GM12878 (cell line): ENCODE results near the gene PRRG1. TPM values are rescaled to one million over a fixed set of nuclear protein-coding genes. Genes with fewer than 3 reads are reported as not detected.

Experiments used
- ATAC-seq: fragments of 200-7000 bp; cut with Tn5 transposase; 3 replicates; pipeline ENCODE4 v1.9.1; 2020; ENCODE audit warnings: mild to moderate bottlenecking, moderate library complexity
- BruUV-seq: library from RNA; stranded (reverse); fragments of 400-500 nt; replicated peaks from 2 replicates; lab custom pipeline; 2021; lab: Mats Ljungman, UMichigan
- CTCF ChIA-PET: fragments of 300-600 bp; sonication (Branson Sonifier 250); formaldehyde crosslinking; extraction: SDS; loops from one replicate; lab custom pipeline; 2021; ENCODE audit warnings: inconsistent platforms; lab: Yijun Ruan, JAX
- POLR2A ChIA-PET: fragments of 350-600 bp; formaldehyde crosslinking; extraction: SDS; loops from one replicate; lab custom pipeline; 2021; ENCODE audit warnings: inconsistent platforms; lab: Charles Lee
- RAD21 ChIA-PET: fragments of 300-600 bp; sonication (Branson Sonifier 250); formaldehyde crosslinking; loops from one replicate; lab custom pipeline; 2023; ENCODE audit warnings: antibody characterized with exemption; ENCODE audit not compliant: unreplicated experiment; lab: Charles Lee
- SMC1A ChIA-PET: fragments of 300-600 bp; sonication (Branson Sonifier 250); formaldehyde crosslinking; loops from one replicate; lab custom pipeline; 2023; ENCODE audit not compliant: unreplicated experiment, uncharacterized antibody; lab: Charles Lee
- DNase-seq: peaks from one replicate; pipeline ENCODE4 v3.0.0-alpha.2; 2011; ENCODE audit warnings: low read depth, low spot score
- FAIRE-seq: peaks from 3 replicates; lab custom pipeline; 2011; peaks lifted over from hg19 to GRCh38; lab: Jason Lieb, UNC
- H2AFZ ChIP-seq: 2 replicates; pipeline ENCODE4 v1.6.0; 2011; ENCODE audit warnings: low read depth, low read length, control low read depth; ENCODE audit not compliant: control insufficient read depth
- H3K27ac ChIP-seq: 2 replicates; pipeline ENCODE4 v1.5.1; 2011; ENCODE audit warnings: control low read depth; ENCODE audit not compliant: control insufficient read depth, insufficient read depth
- H3K27me3 ChIP-seq, 2 experiments: replicated peaks in 1 of 2; 2 replicates each; pipeline versions ENCODE4 v1.6.0 to v1.6.1; 2011; ENCODE audit warnings: low read length in 1 of 2; ENCODE audit not compliant: control insufficient read depth in 2 of 2, insufficient read depth in 2 of 2
- H3K36me3 ChIP-seq, 2 experiments: 2 replicates each; pipeline ENCODE4 v1.5.1; 2011; ENCODE audit warnings: low read length in 1 of 2; ENCODE audit not compliant: control insufficient read depth in 2 of 2, insufficient read depth in 2 of 2
- H3K4me1 ChIP-seq: 2 replicates; pipeline ENCODE4 v1.6.1; 2011; ENCODE audit warnings: mild to moderate bottlenecking, low read length, moderate library complexity, mixed read lengths; ENCODE audit not compliant: control insufficient read depth, insufficient read depth
- H3K4me2 ChIP-seq: 2 replicates; pipeline ENCODE4 v1.6.0; 2011; ENCODE audit warnings: control low read depth; ENCODE audit not compliant: control insufficient read depth, insufficient read depth
- H3K4me3 ChIP-seq: fragments of 200-600 bp; sonication (generic); 2 replicates; pipeline ENCODE4 v1.5.1; 2016
- H3K79me2 ChIP-seq: 2 replicates; pipeline ENCODE4 v1.6.0; 2011; ENCODE audit warnings: low read length; ENCODE audit not compliant: control insufficient read depth, insufficient read depth
- H3K9ac ChIP-seq: 2 replicates; pipeline ENCODE4 v1.8.0; 2011; ENCODE audit warnings: low read length, control low read depth, mixed read lengths; ENCODE audit not compliant: control insufficient read depth, insufficient read depth
- H3K9me3 ChIP-seq: replicated peaks from 3 replicates; pipeline ENCODE4 v1.5.1; 2011; ENCODE audit warnings: mild to moderate bottlenecking, low read length; ENCODE audit not compliant: control insufficient read depth, insufficient read depth
- H4K20me1 ChIP-seq: 2 replicates; pipeline ENCODE4 v1.6.0; 2011; ENCODE audit not compliant: control insufficient read depth, insufficient read depth
- EP300 ChIP-seq, 2 experiments: fragments of 150-350 bp in 1 of 2; IDR thresholded peaks; 2 replicates each; pipeline ENCODE4 v1.6.1; 2011 to 2012; ENCODE audit warnings: low read depth in 2 of 2, low read length in 2 of 2, borderline replicate concordance in 1 of 2, improper control_type of control experiment in 1 of 2, inconsistent platforms in 1 of 2; ENCODE audit not compliant: control insufficient read depth in 1 of 2
- POU2F2 ChIP-seq: IDR thresholded peaks from 3 replicates; pipeline ENCODE4 v1.6.1; 2011; ENCODE audit warnings: low read depth, mild to moderate bottlenecking, low read length, borderline replicate concordance
- SMARCA5 ChIP-seq: fragments of 450-650 bp; IDR thresholded peaks from 2 replicates; pipeline ENCODE4 v1.6.1; 2017; ENCODE audit warnings: mild to moderate bottlenecking
- STAT1 ChIP-seq: fragments of 450-650 bp; conservative IDR thresholded peaks from 2 replicates; pipeline ENCODE4 v1.6.1; 2014; ENCODE audit warnings: antibody characterized with exemption, mild to moderate bottlenecking
- TCF7 ChIP-seq: IDR thresholded peaks from 2 replicates; pipeline ENCODE4 v1.6.1; 2014; ENCODE audit warnings: antibody characterized with exemption, borderline replicate concordance
- WGBS: methylation state at CpG from one replicate; pipeline ENCODE4 v1.1.6; 2016; ENCODE audit warnings: low lambda C conversion rate; ENCODE audit not compliant: insufficient replicate concordance, insufficient coverage; ENCODE audit errors: missing lambda C conversion rate; 5-methylcytosine and 5-hydroxymethylcytosine counted together
- in situ Hi-C: fragments of 300-500 bp; cut with MboI; formaldehyde crosslinking; loops from 9 replicates; pipeline ENCODE4 v1.14.3; 2018; ENCODE audit warnings: mixed read lengths
- intact Hi-C: fragments of 100-400 bp; cut with micrococcal nuclease; formaldehyde crosslinking; loops from one replicate; pipeline ENCODE4 v1.14.2; 2022; ENCODE audit not compliant: unreplicated experiment
- polyA plus RNA-seq, 11 experiments: library from polyadenylated mRNA; depleted of rRNA in 4 of 11; unstranded in 6 of 11; stranded (reverse) in 5 of 11; fragments of >200 nt; fragmentation: Nextera tagmentation in 4 of 11; fragmentation: Illumina TruSeq in 1 of 11; extraction: Ambion mirVana in 4 of 11; extraction: Trizol in 1 of 11; gene quantifications; 1 replicate in 1 of 11; 2 replicates in 10 of 11; pipeline versions ENCODE4 v1.2.1 to v1.2.3, GENCODE V29; 2011 to 2016; ENCODE audit warnings: inconsistent platforms in 2 of 11, missing spikeins in 2 of 11, low read depth in 1 of 11
- total RNA-seq, 4 experiments: library from RNA; depleted of rRNA in 3 of 4; stranded (reverse); fragments of >200 nt in 3 of 4; fragmentation: Illumina TruSeq in 1 of 4; extraction: Trizol in 1 of 4; gene quantifications; 2 replicates each; pipeline versions ENCODE4 v1.2.1 to v1.2.3, GENCODE V29; 2013 to 2021
- TF ChIP-seq, protein P1 (sequence below): IDR thresholded peaks from 2 replicates; pipeline ENCODE4 v1.6.1; 2011; ENCODE audit warnings: low read depth, low read length, improper control_type of control experiment, borderline replicate concordance
- TF ChIP-seq, protein P2 (sequence below): fragments of 450-650 bp; IDR thresholded peaks from 2 replicates; pipeline ENCODE4 v1.6.1; 2017; ENCODE audit warnings: mild to moderate bottlenecking, moderate library complexity
- TF ChIP-seq, protein P3 (sequence below): fragments of 450-650 bp; formaldehyde crosslinking; IDR thresholded peaks from 2 replicates; pipeline ENCODE4 v1.4.0; 2022; ENCODE audit warnings: mild to moderate bottlenecking, moderate library complexity

Gene PRRG1
- total and polyA plus RNA-seq, 10 of the 15 experiments (the other 5 are each of a cell fraction or from before 2014, with no cell fraction given): not detected

DNA sequence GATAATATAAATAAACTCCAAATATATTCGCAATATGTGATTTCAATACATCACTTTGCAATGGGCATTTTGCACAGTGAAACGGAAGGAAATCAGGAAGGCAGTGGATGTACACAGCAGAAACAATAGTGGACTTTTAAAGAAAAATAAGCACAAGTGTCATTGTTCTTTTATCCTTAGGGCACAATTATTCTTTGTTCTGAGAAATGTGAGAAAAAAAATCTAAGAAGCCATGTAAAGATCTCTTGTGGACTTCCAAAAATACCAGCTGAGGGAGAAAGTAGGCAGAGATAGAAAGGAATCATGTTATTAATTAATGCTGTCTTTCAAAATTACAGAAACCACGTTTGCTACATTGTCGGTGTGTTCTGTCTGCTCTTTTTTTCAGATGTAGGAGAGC, 17.6 kb upstream of the PRRG1 start:
- Histone ChIP-seq H2AFZ (no peak overlapping the region), H4K20me1 (no peaks in the 10 kb centered on the region), H3K36me3 (no peaks in the 10 kb centered on the region), H3K27me3 (no peaks in the 10 kb centered on the region), H3K9ac (no peak overlapping the region), H3K4me3 (no peak overlapping the region), H3K79me2 (no peaks in the 10 kb centered on the region), H3K4me2 (no peak overlapping the region), H3K9me3 (no peaks in the 10 kb centered on the region), H3K27ac (no peak overlapping the region), H3K4me1 (no peaks in the 10 kb centered on the region)
- POLR2A ChIA-PET: no interaction called here
- ATAC-seq (no peak), DNase-seq (no peak), FAIRE-seq (no peak)
- TF ChIP-seq SMARCA5 (no peak), EP300 (IDR thresholded peaks at IDR 0.05; ENCODE audit: borderline replicate concordance in 1 of 2, control insufficient read depth in 1 of 2, low read depth in 2 of 2, low read length in 2 of 2) (no peak), POU2F2 (no peak), TCF7 (no peak), STAT1 (no peak)
- TF ChIP-seq, protein P1, sequence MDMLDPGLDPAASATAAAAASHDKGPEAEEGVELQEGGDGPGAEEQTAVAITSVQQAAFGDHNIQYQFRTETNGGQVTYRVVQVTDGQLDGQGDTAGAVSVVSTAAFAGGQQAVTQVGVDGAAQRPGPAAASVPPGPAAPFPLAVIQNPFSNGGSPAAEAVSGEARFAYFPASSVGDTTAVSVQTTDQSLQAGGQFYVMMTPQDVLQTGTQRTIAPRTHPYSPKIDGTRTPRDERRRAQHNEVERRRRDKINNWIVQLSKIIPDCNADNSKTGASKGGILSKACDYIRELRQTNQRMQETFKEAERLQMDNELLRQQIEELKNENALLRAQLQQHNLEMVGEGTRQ: no peak
- TF ChIP-seq, protein P2, sequence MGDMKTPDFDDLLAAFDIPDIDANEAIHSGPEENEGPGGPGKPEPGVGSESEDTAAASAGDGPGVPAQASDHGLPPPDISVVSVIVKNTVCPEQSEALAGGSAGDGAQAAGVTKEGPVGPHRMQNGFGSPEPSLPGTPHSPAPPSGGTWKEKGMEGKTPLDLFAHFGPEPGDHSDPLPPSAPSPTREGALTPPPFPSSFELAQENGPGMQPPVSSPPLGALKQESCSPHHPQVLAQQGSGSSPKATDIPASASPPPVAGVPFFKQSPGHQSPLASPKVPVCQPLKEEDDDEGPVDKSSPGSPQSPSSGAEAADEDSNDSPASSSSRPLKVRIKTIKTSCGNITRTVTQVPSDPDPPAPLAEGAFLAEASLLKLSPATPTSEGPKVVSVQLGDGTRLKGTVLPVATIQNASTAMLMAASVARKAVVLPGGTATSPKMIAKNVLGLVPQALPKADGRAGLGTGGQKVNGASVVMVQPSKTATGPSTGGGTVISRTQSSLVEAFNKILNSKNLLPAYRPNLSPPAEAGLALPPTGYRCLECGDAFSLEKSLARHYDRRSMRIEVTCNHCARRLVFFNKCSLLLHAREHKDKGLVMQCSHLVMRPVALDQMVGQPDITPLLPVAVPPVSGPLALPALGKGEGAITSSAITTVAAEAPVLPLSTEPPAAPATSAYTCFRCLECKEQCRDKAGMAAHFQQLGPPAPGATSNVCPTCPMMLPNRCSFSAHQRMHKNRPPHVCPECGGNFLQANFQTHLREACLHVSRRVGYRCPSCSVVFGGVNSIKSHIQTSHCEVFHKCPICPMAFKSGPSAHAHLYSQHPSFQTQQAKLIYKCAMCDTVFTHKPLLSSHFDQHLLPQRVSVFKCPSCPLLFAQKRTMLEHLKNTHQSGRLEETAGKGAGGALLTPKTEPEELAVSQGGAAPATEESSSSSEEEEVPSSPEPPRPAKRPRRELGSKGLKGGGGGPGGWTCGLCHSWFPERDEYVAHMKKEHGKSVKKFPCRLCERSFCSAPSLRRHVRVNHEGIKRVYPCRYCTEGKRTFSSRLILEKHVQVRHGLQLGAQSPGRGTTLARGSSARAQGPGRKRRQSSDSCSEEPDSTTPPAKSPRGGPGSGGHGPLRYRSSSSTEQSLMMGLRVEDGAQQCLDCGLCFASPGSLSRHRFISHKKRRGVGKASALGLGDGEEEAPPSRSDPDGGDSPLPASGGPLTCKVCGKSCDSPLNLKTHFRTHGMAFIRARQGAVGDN: no peak
- TF ChIP-seq, protein P3, sequence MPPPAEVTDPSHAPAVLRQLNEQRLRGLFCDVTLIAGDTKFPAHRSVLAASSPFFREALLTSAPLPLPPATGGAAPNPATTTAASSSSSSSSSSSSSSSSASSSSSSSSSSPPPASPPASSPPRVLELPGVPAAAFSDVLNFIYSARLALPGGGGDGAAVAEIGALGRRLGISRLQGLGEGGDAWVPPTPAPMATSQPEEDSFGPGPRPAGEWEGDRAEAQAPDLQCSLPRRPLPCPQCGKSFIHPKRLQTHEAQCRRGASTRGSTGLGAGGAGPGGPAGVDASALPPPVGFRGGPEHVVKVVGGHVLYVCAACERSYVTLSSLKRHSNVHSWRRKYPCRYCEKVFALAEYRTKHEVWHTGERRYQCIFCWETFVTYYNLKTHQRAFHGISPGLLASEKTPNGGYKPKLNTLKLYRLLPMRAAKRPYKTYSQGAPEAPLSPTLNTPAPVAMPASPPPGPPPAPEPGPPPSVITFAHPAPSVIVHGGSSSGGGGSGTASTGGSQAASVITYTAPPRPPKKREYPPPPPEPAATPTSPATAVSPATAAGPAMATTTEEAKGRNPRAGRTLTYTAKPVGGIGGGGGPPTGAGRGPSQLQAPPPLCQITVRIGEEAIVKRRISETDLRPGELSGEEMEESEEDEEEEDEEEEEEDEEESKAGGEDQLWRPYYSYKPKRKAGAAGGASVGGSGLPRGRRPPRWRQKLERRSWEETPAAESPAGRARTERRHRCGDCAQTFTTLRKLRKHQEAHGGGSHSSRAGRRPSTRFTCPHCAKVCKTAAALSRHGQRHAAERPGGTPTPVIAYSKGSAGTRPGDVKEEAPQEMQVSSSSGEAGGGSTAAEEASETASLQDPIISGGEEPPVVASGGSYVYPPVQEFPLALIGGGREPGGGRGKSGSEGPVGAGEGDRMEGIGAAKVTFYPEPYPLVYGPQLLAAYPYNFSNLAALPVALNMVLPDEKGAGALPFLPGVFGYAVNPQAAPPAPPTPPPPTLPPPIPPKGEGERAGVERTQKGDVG (CRISPR knock-in tag): no peak
- SMC1A ChIA-PET: no interaction called here
- CTCF ChIA-PET: no interaction called here
- in situ Hi-C loops (no loop called here), intact Hi-C loops (no loop called here)
- RAD21 ChIA-PET: no interaction called here
- BruUV-seq: no TSS peak
- WGBS: 13% methylated on average over 4 of the region's 4 CpGs
